ENCODE results near the gene PRR12.
"Not testable (repeated sequence)": the region's sequence is repeated elsewhere in the genome, so short reads cannot be mapped to it uniquely, and the experiment has no call there.

PRR12 gene

GRCh38 chr19:49616532-49616931, 25.6 kb downstream of the PRR12 start:
- DNase-seq (ENCODE audit: low read depth in 2 of 2), result no peak

GRCh38 chr19:49616945-49617344, 26.0 kb downstream of the PRR12 start:
- DNase-seq (ENCODE audit: low read depth in 2 of 2), result no peak

- DNase-seq (ENCODE audit: low read depth in 2 of 2), result not testable (repeated sequence)
These were observed 26.9 kb downstream of the PRR12 start for GRCh38 chr19:49617860-49618259.

GRCh38 chr19:49624967-49625910, 34.3 kb downstream of the PRR12 start:
- DNase-seq (ENCODE audit: low read depth in 2 of 2), result no peak

- no peak for DNase-seq (ENCODE audit: low read depth in 2 of 2)
These were observed 35.2 kb downstream of the PRR12 start for GRCh38 chr19:49626226-49626625.

GRCh38 chr19:49629659-49630058, 38.7 kb downstream of the PRR12 start:
- DNase-seq (ENCODE audit: low read depth in 2 of 2), result no peak

- no peak for DNase-seq (ENCODE audit: low read depth in 2 of 2)
These were observed 40.1 kb downstream of the PRR12 start for GRCh38 chr19:49631014-49631588.

- DNase-seq (ENCODE audit: low read depth in 2 of 2), result no peak
These were observed 40.7 kb downstream of the PRR12 start for GRCh38 chr19:49631610-49632192.

- no peak for DNase-seq (ENCODE audit: low read depth in 2 of 2)
These were observed 41.6 kb downstream of the PRR12 start for GRCh38 chr19:49632576-49632975.

GRCh38 chr19:49633273-49633672, 42.3 kb downstream of the PRR12 start:
- not testable (repeated sequence) for DNase-seq (ENCODE audit: low read depth in 2 of 2)

- no peak for DNase-seq (ENCODE audit: low read depth in 2 of 2)
These were observed 44.7 kb downstream of the PRR12 start for GRCh38 chr19:49635530-49636232.

GRCh38 chr19:49636233-49636932, 45.4 kb downstream of the PRR12 start:
- no peak for DNase-seq (ENCODE audit: low read depth in 2 of 2)

GRCh38 chr19:49637821-49638738, 47.1 kb downstream of the PRR12 start:
- no peak for DNase-seq (ENCODE audit: low read depth in 2 of 2)

- DNase-seq (ENCODE audit: low read depth in 2 of 2), result no peak
These were observed 48.6 kb downstream of the PRR12 start for GRCh38 chr19:49639401-49640112.

GRCh38 chr19:49640113-49640898, 49.3 kb downstream of the PRR12 start, which contains the start of gene RRAS:
TSS of gene RRAS (minus strand) at chr19:49640143. CDS start at chr19:49640098, 45 bp downstream.
- DNase-seq (ENCODE audit: low read depth in 2 of 2), result peak; percentile 99 to 100

GRCh38 chr19:49641688-49642491, 50.9 kb downstream of the PRR12 start, which contains the start of gene SCAF1:
TSS of gene SCAF1 (plus strand) at chr19:49642209. CDS start at chr19:49645027, 2,818 bp downstream.
- peak; percentile 97 for DNase-seq (ENCODE audit: low read depth in 2 of 2)

GRCh38 chr19:49642492-49643035, 51.6 kb downstream of the PRR12 start:
- DNase-seq (ENCODE audit: low read depth in 2 of 2), result no peak

GRCh38 chr19:49643466-49643865, 52.5 kb downstream of the PRR12 start:
- no peak for DNase-seq (ENCODE audit: low read depth in 2 of 2)

All from stimulated activated CD4-positive, alpha-beta T cell treated with anti-CD3 and anti-CD28 coated beads, Interleukin-1b, Interleukin-23, amount 100 ng/mL, for 4 hours (primary cell).